GM12892 (cell line): Measurements from ENCODE around the gene SEMA3C.

ENCODE experiments used
- POLR2A ChIP-seq: IDR thresholded peaks from 2 replicates; pipeline ENCODE4 v1.6.1; 2011; ENCODE audit warnings: low read depth, low read length, control low read depth
- POLR2AphosphoS5 ChIP-seq: IDR thresholded peaks from 2 replicates; pipeline ENCODE4 v1.6.1; 2011; ENCODE audit warnings: low read depth, low read length, control low read depth

GRCh38 chr7:80883154-80884025, 35.5 kb downstream of the SEMA3C start:
- no peak for TF ChIP-seq POLR2A
- TF ChIP-seq POLR2AphosphoS5: no peak
